Measurements from ENCODE around the gene COL5A1.

- TF ChIP-seq CTCF (optimal IDR thresholded peaks at IDR 0.05 in 1 of 3, IDR thresholded peaks at IDR 0.05 in 1 of 3, conservative IDR thresholded peaks at IDR 0.05 in 1 of 3; ENCODE audit: extremely low read depth in 1 of 3, insufficient read depth in 2 of 3, low read length in 3 of 3) (no peak), EZH2 (IDR thresholded peaks at IDR 0.05; ENCODE audit: low read length) (no peak)
Observed at GRCh38 chr9:134734270-134734669, 92.7 kb downstream of the COL5A1 start.
